ENCODE data around the gene C19orf47. TPM values are rescaled to one million over a fixed set of nuclear protein-coding genes. Genes with fewer than 3 reads are reported as not detected.

C19orf47 gene
- total RNA-seq, 1 experiment from 2014 or later = 33.7 TPM

Other genes with a start within 250 kb of the C19orf47 start
- gene MAP3K10, start 157.0 kb downstream of the C19orf47 start, total RNA-seq (2014; rRNA removed; shearing (Covaris generic)) = 9.5 and 10.1 TPM in 2 replicates
- gene TTC9B, start 130.0 kb downstream of the C19orf47 start, total RNA-seq (2014; rRNA removed; shearing (Covaris generic)) = not detected in 2 replicates
- gene CCNP, start 121.7 kb downstream of the C19orf47 start, total RNA-seq (2014; rRNA removed; shearing (Covaris generic)) = 0.08 TPM in 1 of 2 replicates, not detected in the other
- 138 and 142 TPM in 2 replicates for gene AKT2, start 63.1 kb downstream of the C19orf47 start, total RNA-seq (2014; rRNA removed; shearing (Covaris generic))
- gene PLD3, start 298 bp upstream of the C19orf47 start, total RNA-seq (2014; rRNA removed; shearing (Covaris generic)) = 287 and 295 TPM in 2 replicates
- gene HIPK4, start 41.8 kb upstream of the C19orf47 start, total RNA-seq (2014; rRNA removed; shearing (Covaris generic)) = 0.10 TPM in 1 of 2 replicates, not detected in the other
- gene PRX, start 65.0 kb upstream of the C19orf47 start, total RNA-seq (2014; rRNA removed; shearing (Covaris generic)) = 2.9 and 4.0 TPM in 2 replicates
- gene SERTAD1, start 77.6 kb upstream of the C19orf47 start, total RNA-seq (2014; rRNA removed; shearing (Covaris generic)) = 4.4 and 5.3 TPM in 2 replicates
- gene SERTAD3, start 95.9 kb upstream of the C19orf47 start, total RNA-seq (2014; rRNA removed; shearing (Covaris generic)) = 29.7 and 35.6 TPM in 2 replicates
- 3.8 and 6.6 TPM in 2 replicates for gene BLVRB, start 117.3 kb upstream of the C19orf47 start, total RNA-seq (2014; rRNA removed; shearing (Covaris generic))
- gene SPTBN4, start 118.6 kb upstream of the C19orf47 start, total RNA-seq (2014; rRNA removed; shearing (Covaris generic)) = 0.13 and 0.32 TPM in 2 replicates
- 44.1 and 46.6 TPM in 2 replicates for gene SHKBP1, start 228.5 kb upstream of the C19orf47 start, total RNA-seq (2014; rRNA removed; shearing (Covaris generic))